Measurements from ENCODE around the gene LDLRAD4.

DNA sequence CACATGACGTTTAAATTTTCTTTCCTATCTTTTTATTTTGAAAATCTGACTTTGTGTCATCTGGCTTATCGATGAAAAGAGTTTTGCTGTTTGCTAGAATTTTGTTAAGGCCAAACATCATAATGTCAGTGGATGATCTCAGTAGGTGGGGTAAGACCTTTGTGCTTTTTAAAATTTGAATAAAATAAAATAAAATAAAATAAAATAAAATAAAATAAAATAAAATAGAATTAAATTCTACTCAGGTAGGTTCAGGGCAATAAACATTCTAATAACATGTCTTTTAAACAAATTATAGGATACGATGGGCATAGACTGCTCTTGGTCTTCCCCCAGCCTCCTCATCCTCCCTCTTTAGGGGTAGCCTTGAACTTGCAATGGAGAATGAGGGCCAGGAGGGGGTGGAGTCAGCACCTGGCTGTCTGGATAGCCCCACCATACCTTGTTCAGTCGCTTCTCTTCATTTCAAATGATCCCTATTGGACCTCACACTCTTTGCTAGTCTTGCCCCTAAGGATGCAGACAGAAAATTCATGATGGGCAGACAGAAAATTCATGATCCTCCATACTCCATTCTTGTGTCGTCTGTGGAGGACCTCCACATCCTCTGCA, 8.1 kb downstream of the LDLRAD4 start:
- TF ChIP-seq BACH2 (CRISPR knock-in tag; IDR thresholded peaks at IDR 0.05; ENCODE audit: borderline replicate concordance) (no peak), ZFP30 (CRISPR knock-in tag; IDR thresholded peaks at IDR 0.05) (no peak), ZNF565 (CRISPR knock-in tag; conservative IDR thresholded peaks at IDR 0.05; ENCODE audit: low read depth) (no peak), ARNTL (CRISPR knock-in tag; IDR thresholded peaks at IDR 0.05; ENCODE audit: borderline replicate concordance, low read depth) (no peak), RARB (CRISPR knock-in tag; IDR thresholded peaks at IDR 0.05) (no peak), ZNF8 (CRISPR knock-in tag; IDR thresholded peaks at IDR 0.05) (no peak), TOX (CRISPR knock-in tag; IDR thresholded peaks at IDR 0.05; ENCODE audit: borderline replicate concordance) (no peak)
- TF ChIP-seq, protein P1, sequence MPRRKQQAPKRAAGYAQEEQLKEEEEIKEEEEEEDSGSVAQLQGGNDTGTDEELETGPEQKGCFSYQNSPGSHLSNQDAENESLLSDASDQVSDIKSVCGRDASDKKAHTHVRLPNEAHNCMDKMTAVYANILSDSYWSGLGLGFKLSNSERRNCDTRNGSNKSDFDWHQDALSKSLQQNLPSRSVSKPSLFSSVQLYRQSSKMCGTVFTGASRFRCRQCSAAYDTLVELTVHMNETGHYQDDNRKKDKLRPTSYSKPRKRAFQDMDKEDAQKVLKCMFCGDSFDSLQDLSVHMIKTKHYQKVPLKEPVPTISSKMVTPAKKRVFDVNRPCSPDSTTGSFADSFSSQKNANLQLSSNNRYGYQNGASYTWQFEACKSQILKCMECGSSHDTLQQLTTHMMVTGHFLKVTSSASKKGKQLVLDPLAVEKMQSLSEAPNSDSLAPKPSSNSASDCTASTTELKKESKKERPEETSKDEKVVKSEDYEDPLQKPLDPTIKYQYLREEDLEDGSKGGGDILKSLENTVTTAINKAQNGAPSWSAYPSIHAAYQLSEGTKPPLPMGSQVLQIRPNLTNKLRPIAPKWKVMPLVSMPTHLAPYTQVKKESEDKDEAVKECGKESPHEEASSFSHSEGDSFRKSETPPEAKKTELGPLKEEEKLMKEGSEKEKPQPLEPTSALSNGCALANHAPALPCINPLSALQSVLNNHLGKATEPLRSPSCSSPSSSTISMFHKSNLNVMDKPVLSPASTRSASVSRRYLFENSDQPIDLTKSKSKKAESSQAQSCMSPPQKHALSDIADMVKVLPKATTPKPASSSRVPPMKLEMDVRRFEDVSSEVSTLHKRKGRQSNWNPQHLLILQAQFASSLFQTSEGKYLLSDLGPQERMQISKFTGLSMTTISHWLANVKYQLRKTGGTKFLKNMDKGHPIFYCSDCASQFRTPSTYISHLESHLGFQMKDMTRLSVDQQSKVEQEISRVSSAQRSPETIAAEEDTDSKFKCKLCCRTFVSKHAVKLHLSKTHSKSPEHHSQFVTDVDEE (CRISPR knock-in tag; IDR thresholded peaks at IDR 0.05): no peak
- TF ChIP-seq, protein P2, sequence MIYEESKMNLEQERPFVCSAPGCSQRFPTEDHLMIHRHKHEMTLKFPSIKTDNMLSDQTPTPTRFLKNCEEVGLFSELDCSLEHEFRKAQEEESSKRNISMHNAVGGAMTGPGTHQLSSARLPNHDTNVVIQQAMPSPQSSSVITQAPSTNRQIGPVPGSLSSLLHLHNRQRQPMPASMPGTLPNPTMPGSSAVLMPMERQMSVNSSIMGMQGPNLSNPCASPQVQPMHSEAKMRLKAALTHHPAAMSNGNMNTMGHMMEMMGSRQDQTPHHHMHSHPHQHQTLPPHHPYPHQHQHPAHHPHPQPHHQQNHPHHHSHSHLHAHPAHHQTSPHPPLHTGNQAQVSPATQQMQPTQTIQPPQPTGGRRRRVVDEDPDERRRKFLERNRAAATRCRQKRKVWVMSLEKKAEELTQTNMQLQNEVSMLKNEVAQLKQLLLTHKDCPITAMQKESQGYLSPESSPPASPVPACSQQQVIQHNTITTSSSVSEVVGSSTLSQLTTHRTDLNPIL (CRISPR knock-in tag; IDR thresholded peaks at IDR 0.05; ENCODE audit: low read depth): no peak
- TF ChIP-seq, protein P3, sequence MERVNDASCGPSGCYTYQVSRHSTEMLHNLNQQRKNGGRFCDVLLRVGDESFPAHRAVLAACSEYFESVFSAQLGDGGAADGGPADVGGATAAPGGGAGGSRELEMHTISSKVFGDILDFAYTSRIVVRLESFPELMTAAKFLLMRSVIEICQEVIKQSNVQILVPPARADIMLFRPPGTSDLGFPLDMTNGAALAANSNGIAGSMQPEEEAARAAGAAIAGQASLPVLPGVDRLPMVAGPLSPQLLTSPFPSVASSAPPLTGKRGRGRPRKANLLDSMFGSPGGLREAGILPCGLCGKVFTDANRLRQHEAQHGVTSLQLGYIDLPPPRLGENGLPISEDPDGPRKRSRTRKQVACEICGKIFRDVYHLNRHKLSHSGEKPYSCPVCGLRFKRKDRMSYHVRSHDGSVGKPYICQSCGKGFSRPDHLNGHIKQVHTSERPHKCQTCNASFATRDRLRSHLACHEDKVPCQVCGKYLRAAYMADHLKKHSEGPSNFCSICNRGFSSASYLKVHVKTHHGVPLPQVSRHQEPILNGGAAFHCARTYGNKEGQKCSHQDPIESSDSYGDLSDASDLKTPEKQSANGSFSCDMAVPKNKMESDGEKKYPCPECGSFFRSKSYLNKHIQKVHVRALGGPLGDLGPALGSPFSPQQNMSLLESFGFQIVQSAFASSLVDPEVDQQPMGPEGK (CRISPR knock-in tag; IDR thresholded peaks at IDR 0.05; ENCODE audit: borderline replicate concordance): no peak

Measured in SK-N-SH treated with all-trans-retinoic acid at 6 μM for 48 hours (cell line).